ENCODE measurements around the gene PAOX.
"Not testable (repeated sequence)": the region's sequence is repeated elsewhere in the genome, so short reads cannot be mapped to it uniquely, and the experiment has no call there.

Gene PAOX

GRCh38 chr10:133429571-133429970, 50.5 kb downstream of the PAOX start:
- not testable (repeated sequence) for H3K4me1 ChIP-seq (ENCODE audit: control insufficient read depth, insufficient read depth, low read length); H3K9me3 ChIP-seq (ENCODE audit: control insufficient read depth, insufficient read depth, low read depth, low read length); H3K27me3 ChIP-seq (ENCODE audit: control insufficient read depth, insufficient read depth, low read length); H3K4me3 ChIP-seq (ENCODE audit: low read depth, low read length); H3K9ac ChIP-seq (ENCODE audit: low read length); H3K36me3 ChIP-seq (ENCODE audit: control insufficient read depth, insufficient read depth, low read length); H3K27ac ChIP-seq (ENCODE audit: low read depth, low read length)

GRCh38 chr10:133431888-133432613, 53.0 kb downstream of the PAOX start:
- not testable (repeated sequence) for H3K9ac ChIP-seq (ENCODE audit: low read length); H3K9me3 ChIP-seq (ENCODE audit: control insufficient read depth, insufficient read depth, low read depth, low read length); H3K4me1 ChIP-seq (ENCODE audit: control insufficient read depth, insufficient read depth, low read length); H3K27me3 ChIP-seq (ENCODE audit: control insufficient read depth, insufficient read depth, low read length); H3K27ac ChIP-seq (ENCODE audit: low read depth, low read length); H3K36me3 ChIP-seq (ENCODE audit: control insufficient read depth, insufficient read depth, low read length); H3K4me3 ChIP-seq (ENCODE audit: low read depth, low read length)

- not testable (repeated sequence) for H3K36me3 ChIP-seq (ENCODE audit: control insufficient read depth, insufficient read depth, low read length); H3K9ac ChIP-seq (ENCODE audit: low read length); H3K27ac ChIP-seq (ENCODE audit: low read depth, low read length); H3K9me3 ChIP-seq (ENCODE audit: control insufficient read depth, insufficient read depth, low read depth, low read length); H3K4me3 ChIP-seq (ENCODE audit: low read depth, low read length); H3K27me3 ChIP-seq (ENCODE audit: control insufficient read depth, insufficient read depth, low read length); H3K4me1 ChIP-seq (ENCODE audit: control insufficient read depth, insufficient read depth, low read length)
Observed at GRCh38 chr10:133432789-133433188, 53.7 kb downstream of the PAOX start.

- H3K9ac ChIP-seq (ENCODE audit: low read length): no peak overlapping the region
- no peaks in the 10 kb centered on the region for H3K36me3 ChIP-seq (ENCODE audit: control insufficient read depth, insufficient read depth, low read length)
- no peak overlapping the region for H3K4me3 ChIP-seq (ENCODE audit: low read depth, low read length)
- H3K9me3 ChIP-seq (ENCODE audit: control insufficient read depth, insufficient read depth, low read depth, low read length): peaks cover 35% of the 10 kb centered on the region; the same call in 1 of the 2 replicates
- H3K27ac ChIP-seq (ENCODE audit: low read depth, low read length): no peak overlapping the region
- H3K27me3 ChIP-seq (ENCODE audit: control insufficient read depth, insufficient read depth, low read length): no peaks in the 10 kb centered on the region
- no peaks in the 10 kb centered on the region for H3K4me1 ChIP-seq (ENCODE audit: control insufficient read depth, insufficient read depth, low read length)
Observed at GRCh38 chr10:133438711-133439273, 59.7 kb downstream of the PAOX start.

GRCh38 chr10:133439517-133440461, 60.7 kb downstream of the PAOX start:
- Histone ChIP-seq H3K27me3 (ENCODE audit: control insufficient read depth, insufficient read depth, low read length) (no peaks in the 10 kb centered on the region), H3K9ac (ENCODE audit: low read length) (no peak overlapping the region), H3K9me3 (ENCODE audit: control insufficient read depth, insufficient read depth, low read depth, low read length) (peaks cover 43% of the 10 kb centered on the region; the same call in 1 of the 2 replicates), H3K4me3 (ENCODE audit: low read depth, low read length) (no peak overlapping the region), H3K27ac (ENCODE audit: low read depth, low read length) (no peak overlapping the region), H3K36me3 (ENCODE audit: control insufficient read depth, insufficient read depth, low read length) (no peaks in the 10 kb centered on the region), H3K4me1 (ENCODE audit: control insufficient read depth, insufficient read depth, low read length) (no peaks in the 10 kb centered on the region)

- Histone ChIP-seq H3K4me1 (ENCODE audit: control insufficient read depth, insufficient read depth, low read length) (no peaks in the 10 kb centered on the region), H3K4me3 (ENCODE audit: low read depth, low read length) (no peak overlapping the region), H3K9me3 (ENCODE audit: control insufficient read depth, insufficient read depth, low read depth, low read length) (peaks cover 50% of the 10 kb centered on the region; the same call in 1 of the 2 replicates), H3K9ac (ENCODE audit: low read length) (no peak overlapping the region), H3K27me3 (ENCODE audit: control insufficient read depth, insufficient read depth, low read length) (no peaks in the 10 kb centered on the region), H3K27ac (ENCODE audit: low read depth, low read length) (no peak overlapping the region), H3K36me3 (ENCODE audit: control insufficient read depth, insufficient read depth, low read length) (no peaks in the 10 kb centered on the region)
Observed at GRCh38 chr10:133440633-133441285, 61.7 kb downstream of the PAOX start.

Data from HUES6 (cell line).